GM19452 (cell line): ENCODE measurements around the gene NUP153.

Source experiments
- ATAC-seq: cut with Tn5 transposase; IDR thresholded peaks from one replicate; pipeline ENCODE4 v1.9.1; 2021; ENCODE audit not compliant: unreplicated experiment

Gene NUP153

GRCh38 chr6:17672064-17672718 lies 34.5 kb downstream of the NUP153 start:
- no peak for ATAC-seq

- ATAC-seq, result no peak
These were observed 40.1 kb downstream of the NUP153 start for GRCh38 chr6:17666646-17667045.

- no peak for ATAC-seq
These were observed 41.6 kb downstream of the NUP153 start for GRCh38 chr6:17665132-17665531.

- no peak for ATAC-seq
These were observed 43.5 kb downstream of the NUP153 start for GRCh38 chr6:17663226-17663625.

- ATAC-seq, result no peak
These were observed 44.1 kb downstream of the NUP153 start for GRCh38 chr6:17662585-17662984.

- ATAC-seq, result no peak
These were observed 50.1 kb downstream of the NUP153 start for GRCh38 chr6:17656644-17657043.

- no peak for ATAC-seq
These were observed 50.6 kb downstream of the NUP153 start for GRCh38 chr6:17656092-17656491.

- ATAC-seq, result no peak
These were observed 53.4 kb downstream of the NUP153 start for GRCh38 chr6:17653198-17653882.

- ATAC-seq, result no peak
These were observed 55.9 kb downstream of the NUP153 start for GRCh38 chr6:17650656-17651309.

GRCh38 chr6:17648745-17649144 lies 58.0 kb downstream of the NUP153 start:
- no peak for ATAC-seq

- ATAC-seq, result no peak
These were observed 66.2 kb downstream of the NUP153 start for GRCh38 chr6:17640477-17640917.

- no peak for ATAC-seq
These were observed 68.5 kb downstream of the NUP153 start for GRCh38 chr6:17638212-17638715.

- ATAC-seq, result no peak
These were observed 71.2 kb downstream of the NUP153 start for GRCh38 chr6:17635568-17635967.

- ATAC-seq, result no peak
These were observed 73.1 kb downstream of the NUP153 start for GRCh38 chr6:17633465-17634188.

GRCh38 chr6:17632934-17633333 lies 73.8 kb downstream of the NUP153 start:
- ATAC-seq, result no peak

GRCh38 chr6:17630511-17631073 lies 76.1 kb downstream of the NUP153 start:
- ATAC-seq, result no peak

- no peak for ATAC-seq
These were observed 76.8 kb downstream of the NUP153 start for GRCh38 chr6:17629824-17630510.

- no peak for ATAC-seq
These were observed 77.9 kb downstream of the NUP153 start for GRCh38 chr6:17628873-17629272.

- no peak for ATAC-seq
These were observed 82.3 kb downstream of the NUP153 start for GRCh38 chr6:17624396-17624795.

- ATAC-seq, result no peak
These were observed 84.6 kb downstream of the NUP153 start for GRCh38 chr6:17622144-17622543.
